Adipocyte (in vitro differentiated cells): ENCODE results near the gene MPP2.

ENCODE experiments used
- DNase-seq: peaks from one replicate; pipeline ENCODE4 v3.0.0-alpha.2; 2015; ENCODE audit warnings: low read depth
- H3K27me3 ChIP-seq: replicated peaks from 2 replicates; pipeline ENCODE4 v1.7.0; 2013; ENCODE audit warnings: mild to moderate bottlenecking, low read length, moderate library complexity; ENCODE audit not compliant: control insufficient read depth, insufficient read depth
- H3K36me3 ChIP-seq: 2 replicates; pipeline ENCODE4 v1.7.0; 2013; ENCODE audit warnings: low read length, mild to moderate bottlenecking, moderate library complexity; ENCODE audit not compliant: control insufficient read depth, insufficient read depth, severe bottlenecking
- H3K4me1 ChIP-seq: 2 replicates; pipeline ENCODE4 v1.7.0; 2013; ENCODE audit warnings: mild to moderate bottlenecking, low read length, moderate library complexity; ENCODE audit not compliant: control insufficient read depth, insufficient read depth
- H3K4me3 ChIP-seq: 2 replicates; pipeline ENCODE4 v1.7.0; 2013; ENCODE audit warnings: mild to moderate bottlenecking, low read length, moderate library complexity
- H3K9ac ChIP-seq: 2 replicates; pipeline ENCODE4 v1.7.0; 2013; ENCODE audit warnings: mild to moderate bottlenecking, low read length, moderate library complexity
- H3K9me3 ChIP-seq: 2 replicates; pipeline ENCODE4 v1.7.0; 2013; ENCODE audit warnings: mild to moderate bottlenecking, low read length, moderate library complexity; ENCODE audit not compliant: control insufficient read depth

The MPP2 gene, protein sequence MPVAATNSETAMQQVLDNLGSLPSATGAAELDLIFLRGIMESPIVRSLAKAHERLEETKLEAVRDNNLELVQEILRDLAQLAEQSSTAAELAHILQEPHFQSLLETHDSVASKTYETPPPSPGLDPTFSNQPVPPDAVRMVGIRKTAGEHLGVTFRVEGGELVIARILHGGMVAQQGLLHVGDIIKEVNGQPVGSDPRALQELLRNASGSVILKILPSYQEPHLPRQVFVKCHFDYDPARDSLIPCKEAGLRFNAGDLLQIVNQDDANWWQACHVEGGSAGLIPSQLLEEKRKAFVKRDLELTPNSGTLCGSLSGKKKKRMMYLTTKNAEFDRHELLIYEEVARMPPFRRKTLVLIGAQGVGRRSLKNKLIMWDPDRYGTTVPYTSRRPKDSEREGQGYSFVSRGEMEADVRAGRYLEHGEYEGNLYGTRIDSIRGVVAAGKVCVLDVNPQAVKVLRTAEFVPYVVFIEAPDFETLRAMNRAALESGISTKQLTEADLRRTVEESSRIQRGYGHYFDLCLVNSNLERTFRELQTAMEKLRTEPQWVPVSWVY

DNA sequence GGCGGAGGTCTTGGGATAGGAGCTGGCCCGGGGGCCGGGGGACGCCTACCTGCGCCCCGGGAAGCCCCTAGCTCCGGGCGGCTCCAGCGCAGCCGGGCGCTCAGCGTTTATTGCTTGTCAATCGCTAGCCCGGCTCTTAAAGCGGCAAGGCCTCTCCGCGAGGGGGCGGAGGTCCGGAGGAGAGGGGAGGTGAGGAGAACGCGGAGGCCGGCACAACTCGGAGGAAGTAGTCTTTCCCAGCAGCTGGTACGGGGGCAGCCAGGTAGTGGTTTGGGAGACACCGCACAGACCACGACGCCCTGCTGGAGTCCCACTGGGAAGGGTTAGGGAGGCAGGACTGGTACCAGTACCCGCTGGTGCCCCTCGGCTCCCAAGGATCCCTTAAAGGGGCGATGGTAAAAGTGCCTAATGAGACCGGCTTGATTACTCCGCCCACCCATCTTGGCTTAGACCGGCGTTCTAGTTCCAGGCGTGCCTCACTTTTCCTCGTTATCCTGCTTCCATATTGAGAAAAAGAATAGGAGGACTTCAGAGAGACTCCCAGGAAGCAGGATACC, at the start of gene MPP2:
Gene MPP2 (minus strand): TSS at position 112 of the 557 bp plus-strand sequence. CDS start 3,076 bp downstream, outside the sequence.
- peak; percentile 93 for DNase-seq
- H3K4me1 ChIP-seq, result peaks cover 12% of the 10 kb centered on the region
- H3K36me3 ChIP-seq, result no peaks in the 10 kb centered on the region
- peaks cover 8% of the 10 kb centered on the region for H3K27me3 ChIP-seq
- peak within 1 kb of the TSS; percentile 83 for H3K4me3 ChIP-seq
- peak within 1 kb of the TSS; percentile 78 for H3K9ac ChIP-seq
- H3K9me3 ChIP-seq, result no peaks in the 10 kb centered on the region

DNA sequence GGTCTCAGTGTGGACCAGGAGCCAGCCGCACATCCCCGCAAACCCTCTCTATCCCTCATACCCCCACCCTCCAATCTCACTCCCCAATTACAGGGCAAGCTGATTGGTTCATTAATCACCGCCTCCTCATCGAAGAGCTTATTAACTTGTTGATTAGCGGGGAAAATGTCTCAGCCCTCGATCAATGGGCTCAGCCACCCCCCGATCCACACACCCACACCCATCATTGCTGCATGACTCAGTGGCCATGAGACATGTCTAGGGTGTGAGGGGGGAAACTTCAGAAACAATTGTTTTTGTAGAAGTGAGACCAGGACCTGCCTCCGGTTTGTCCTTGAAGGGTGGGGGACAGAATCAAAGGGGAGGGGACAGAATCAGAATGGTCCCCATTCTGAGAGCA, 48.9 kb upstream of the MPP2 start:
- no peak overlapping the region for H3K9ac ChIP-seq
- no peak for DNase-seq
- no peaks in the 10 kb centered on the region for H3K36me3 ChIP-seq
- no peak overlapping the region for H3K4me3 ChIP-seq
- H3K27me3 ChIP-seq, result peaks cover 25% of the 10 kb centered on the region
- no peaks in the 10 kb centered on the region for H3K9me3 ChIP-seq
- H3K4me1 ChIP-seq, result peaks cover 4% of the 10 kb centered on the region

DNA sequence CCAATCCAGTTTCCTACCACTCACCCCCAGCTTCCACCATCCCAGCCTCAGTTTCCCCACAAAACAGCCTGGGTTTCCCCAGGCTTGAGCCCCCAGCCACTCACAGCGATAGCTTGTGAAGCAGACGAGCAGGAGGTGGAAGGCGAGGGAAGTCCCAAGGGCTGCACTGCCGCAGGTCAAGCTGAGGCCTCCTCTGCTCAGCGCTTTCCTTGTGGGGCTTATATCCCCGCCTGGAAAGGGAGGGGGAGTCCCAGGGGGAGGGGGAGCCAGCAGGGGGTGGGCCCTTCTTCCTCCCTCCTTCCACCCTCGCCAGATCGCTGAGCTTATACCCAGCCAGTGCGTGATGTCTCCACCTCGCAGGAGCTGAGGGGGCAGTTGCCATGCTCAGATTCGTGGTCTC, 46.4 kb upstream of the MPP2 start, which contains the start of gene PYY:
Gene PYY (minus strand): TSS at position 195 of the 400 bp plus-strand sequence. CDS start 457 bp downstream, outside the sequence.
- H3K4me3 ChIP-seq, result no peak within 1 kb of the TSS
- no peak within 1 kb of the TSS for H3K9ac ChIP-seq
- no peaks in the 10 kb centered on the region for H3K9me3 ChIP-seq
- peaks cover 4% of the 10 kb centered on the region for H3K4me1 ChIP-seq
- no peaks in the 10 kb centered on the region for H3K36me3 ChIP-seq
- peaks cover 42% of the 10 kb centered on the region for H3K27me3 ChIP-seq
- DNase-seq, result no peak

DNA sequence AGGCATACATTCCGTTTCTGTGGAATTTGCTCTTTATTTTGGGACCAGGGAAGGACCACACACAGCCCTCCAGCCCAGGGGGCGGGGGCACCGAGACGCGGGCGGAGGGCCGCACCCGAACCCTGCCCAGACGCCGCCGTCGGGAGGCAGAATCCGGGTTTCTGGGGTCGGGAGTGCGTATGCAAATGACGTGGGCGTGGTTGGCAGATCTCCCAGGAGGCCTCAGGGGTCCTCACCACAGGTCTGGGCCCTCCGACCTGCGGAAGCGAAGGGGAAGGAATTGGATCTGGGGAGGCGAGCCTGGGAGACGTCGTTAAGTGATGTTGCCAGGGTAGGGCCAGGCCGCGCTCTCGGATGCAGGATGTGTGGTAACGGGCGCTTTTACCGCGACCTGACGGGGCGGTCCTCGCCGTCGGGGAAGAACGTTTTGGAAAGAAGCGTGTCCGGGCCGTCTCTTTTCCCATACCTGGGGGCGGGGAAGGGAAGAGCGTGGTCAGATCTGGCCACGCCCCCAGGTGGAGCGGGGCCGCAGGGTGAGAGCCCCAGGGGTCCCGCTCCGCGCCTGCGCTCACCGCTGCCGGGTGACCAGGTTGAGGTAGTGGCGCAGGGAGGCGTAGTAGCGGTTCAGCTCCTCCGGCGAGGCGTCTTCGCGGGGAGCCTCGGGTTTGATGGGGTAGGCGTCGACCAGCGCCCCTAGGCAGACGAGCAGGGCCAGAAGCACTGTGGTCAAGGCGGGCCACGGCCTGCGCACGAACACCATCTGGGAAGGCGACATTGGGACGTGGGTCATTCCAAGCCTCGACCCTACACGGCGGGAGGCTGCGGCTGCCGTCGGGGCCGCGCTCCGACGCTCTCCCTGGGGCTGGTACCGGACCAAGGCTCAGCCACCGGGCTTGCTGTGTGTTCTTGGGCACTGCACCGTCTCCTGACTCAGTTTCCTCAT, 45.7 kb upstream of the MPP2 start:
- Histone ChIP-seq H3K27me3 (peaks cover 42% of the 10 kb centered on the region), H3K9me3 (no peaks in the 10 kb centered on the region), H3K9ac (no peak overlapping the region), H3K4me3 (no peak overlapping the region), H3K36me3 (no peaks in the 10 kb centered on the region), H3K4me1 (peaks cover 4% of the 10 kb centered on the region)
- no peak for DNase-seq

DNA sequence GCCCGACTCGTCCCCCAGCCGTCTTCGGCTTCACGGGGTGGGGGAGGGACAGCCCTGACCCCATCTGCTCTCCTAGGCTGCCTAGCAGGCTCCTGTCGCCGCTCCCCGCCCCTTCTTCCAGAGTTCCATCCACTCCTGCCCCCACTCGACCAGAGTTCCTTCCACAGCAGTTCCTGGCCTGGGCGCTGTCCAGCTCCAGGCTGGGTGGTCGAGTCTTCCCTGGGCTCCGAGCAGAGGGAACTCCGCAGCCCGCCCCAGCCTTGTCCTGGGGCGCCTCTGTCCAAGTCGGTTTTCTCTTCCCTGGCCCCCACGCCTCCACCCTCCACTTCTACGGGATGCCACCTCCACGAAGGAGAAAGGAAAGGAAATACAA, 45.0 kb upstream of the MPP2 start:
- Histone ChIP-seq H3K27me3 (peaks cover 42% of the 10 kb centered on the region), H3K4me1 (peaks cover 4% of the 10 kb centered on the region), H3K9ac (no peak overlapping the region), H3K4me3 (no peak overlapping the region), H3K36me3 (no peaks in the 10 kb centered on the region), H3K9me3 (no peaks in the 10 kb centered on the region)
- no peak for DNase-seq

DNA sequence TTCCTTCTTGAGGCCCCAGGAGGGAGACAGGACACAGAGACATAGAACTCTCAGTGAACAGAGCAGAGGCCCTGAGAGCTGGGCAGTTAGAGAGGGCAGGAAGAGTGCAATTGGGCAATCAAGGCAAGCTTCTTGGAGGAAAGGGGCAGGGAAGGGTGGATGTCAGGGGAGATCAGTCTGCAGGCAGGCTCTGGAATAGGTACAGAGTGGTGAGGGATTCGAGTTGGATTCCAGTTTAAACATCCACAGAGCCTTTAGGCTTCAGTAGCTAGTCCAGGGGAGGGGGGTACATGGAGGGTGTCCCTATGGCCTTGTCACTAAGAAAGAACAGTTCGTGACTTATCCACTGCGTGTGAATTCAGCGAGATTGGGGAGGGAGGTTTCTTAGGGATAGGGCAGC, 44.4 kb upstream of the MPP2 start:
- Histone ChIP-seq H3K9ac (no peak overlapping the region), H3K4me1 (peaks cover 4% of the 10 kb centered on the region), H3K9me3 (no peaks in the 10 kb centered on the region), H3K36me3 (no peaks in the 10 kb centered on the region), H3K4me3 (no peak overlapping the region), H3K27me3 (peaks cover 42% of the 10 kb centered on the region)
- no peak for DNase-seq

DNA sequence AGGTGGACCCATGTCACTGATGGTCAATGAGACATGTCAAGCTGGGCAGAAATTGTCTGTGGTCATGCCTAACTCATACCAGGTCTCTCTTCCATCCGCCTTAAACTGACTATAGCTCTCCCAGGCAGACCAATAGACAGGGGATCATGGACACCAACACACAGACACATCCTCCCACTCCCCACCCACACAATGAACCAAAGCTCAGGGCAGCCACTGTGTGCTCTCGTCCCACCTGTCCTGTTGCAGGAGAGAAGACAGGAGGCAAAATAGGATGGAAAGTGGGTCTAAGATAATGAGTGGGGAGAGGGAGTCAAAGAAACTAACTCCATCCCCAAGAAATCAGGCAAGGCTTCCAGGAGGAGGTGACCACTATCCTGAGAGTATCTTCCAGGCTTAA, 43.2 kb upstream of the MPP2 start:
- no peak for DNase-seq
- Histone ChIP-seq H3K36me3 (no peaks in the 10 kb centered on the region), H3K9ac (no peak overlapping the region), H3K4me1 (peaks cover 4% of the 10 kb centered on the region), H3K27me3 (peaks cover 42% of the 10 kb centered on the region), H3K9me3 (no peaks in the 10 kb centered on the region), H3K4me3 (no peak overlapping the region)

DNA sequence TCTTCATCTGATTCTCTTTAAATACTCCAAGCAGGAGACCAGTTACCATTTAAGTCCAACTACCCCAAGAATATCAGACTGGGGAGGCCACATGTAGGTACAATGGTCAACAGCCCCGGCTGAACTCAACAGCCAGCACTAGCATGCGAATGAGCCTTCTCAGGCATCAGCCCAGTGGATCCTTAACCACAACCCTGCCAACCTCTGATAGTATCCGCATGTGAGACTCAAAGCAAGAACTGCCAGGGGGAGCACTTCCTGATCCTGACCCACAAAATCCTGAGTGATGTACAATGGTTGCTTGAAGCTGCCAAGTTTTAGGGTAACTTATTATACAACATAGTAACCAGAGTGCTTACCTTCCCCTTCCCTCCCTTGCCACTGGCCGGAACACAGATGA, 42.4 kb upstream of the MPP2 start:
- no peak for DNase-seq
- Histone ChIP-seq H3K9me3 (no peaks in the 10 kb centered on the region), H3K27me3 (peaks cover 42% of the 10 kb centered on the region), H3K4me1 (peaks cover 4% of the 10 kb centered on the region), H3K9ac (no peak overlapping the region), H3K36me3 (no peaks in the 10 kb centered on the region), H3K4me3 (no peak overlapping the region)

DNA sequence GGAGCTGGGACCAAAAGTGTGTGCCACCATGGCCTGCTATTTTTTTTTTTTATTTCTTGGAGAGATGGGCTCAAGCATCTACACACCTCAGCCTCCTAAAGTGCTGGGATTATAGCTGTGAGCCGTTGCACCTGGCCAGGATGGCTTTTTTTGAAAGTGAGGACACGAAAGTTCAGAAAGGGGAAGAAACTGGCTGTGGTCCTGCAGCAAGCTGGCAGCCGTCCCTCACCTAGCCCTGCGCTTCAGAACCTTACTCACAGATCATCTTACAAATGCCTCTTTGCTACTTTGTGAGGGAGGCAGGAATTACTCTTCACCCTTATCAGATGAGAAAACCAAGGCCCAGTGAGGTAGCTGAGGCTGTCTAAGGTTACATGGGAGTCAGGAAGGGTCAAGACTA, 39.4 kb upstream of the MPP2 start:
- Histone ChIP-seq H3K4me3 (no peak overlapping the region), H3K4me1 (no peaks in the 10 kb centered on the region), H3K36me3 (no peaks in the 10 kb centered on the region), H3K9ac (no peak overlapping the region), H3K27me3 (peaks cover 22% of the 10 kb centered on the region), H3K9me3 (no peaks in the 10 kb centered on the region)
- DNase-seq, result no peak

DNA sequence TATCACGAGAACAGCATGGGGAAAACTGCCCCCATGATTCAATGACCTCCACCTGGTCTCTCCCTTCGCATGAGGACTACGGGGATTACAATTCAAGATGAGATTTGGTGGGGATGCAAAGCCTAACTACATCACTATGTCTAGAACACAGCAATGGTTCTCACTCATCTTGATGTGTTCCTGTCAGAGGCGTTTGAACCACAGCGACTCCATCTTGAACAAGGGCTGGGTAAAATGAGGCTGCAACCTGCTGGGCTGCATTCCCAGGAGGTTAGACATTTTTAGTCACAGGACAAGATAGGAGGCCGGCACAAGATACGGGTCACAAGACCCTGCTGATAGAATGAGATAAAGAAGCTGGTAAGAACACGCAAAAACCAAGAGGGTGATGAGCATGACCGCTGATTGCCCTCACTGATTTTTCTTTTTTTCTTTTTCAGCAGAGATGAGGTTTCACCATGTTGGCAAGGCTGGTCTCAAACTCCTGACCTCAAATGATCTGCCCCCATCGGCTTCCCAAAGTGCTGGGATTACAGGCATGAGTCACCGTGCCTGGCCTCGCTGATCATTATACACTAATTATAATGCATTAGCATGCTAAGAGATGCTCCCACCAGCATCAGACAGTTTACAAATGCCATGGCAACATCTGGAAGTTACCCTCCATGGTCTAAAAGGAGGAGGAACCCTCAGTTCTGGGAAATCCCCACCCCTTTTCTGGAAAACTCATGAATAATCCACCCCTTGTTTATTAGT, 37.9 kb upstream of the MPP2 start:
- Histone ChIP-seq H3K4me3 (no peak overlapping the region), H3K27me3 (peaks cover 10% of the 10 kb centered on the region), H3K4me1 (no peaks in the 10 kb centered on the region), H3K9ac (no peak overlapping the region), H3K9me3 (no peaks in the 10 kb centered on the region), H3K36me3 (no peaks in the 10 kb centered on the region)
- DNase-seq, result no peak
